Suppressor macrophage treated with lipopolysaccharide for 4 hours (primary cell): Measurements from ENCODE around the gene PLSCR2.
"Not testable (repeated sequence)": the region's sequence is repeated elsewhere in the genome, so short reads cannot be mapped to it uniquely, and the experiment has no call there.

Source experiments
- DNase-seq: peaks from one replicate; pipeline ENCODE4 v3.0.0-alpha.2; 2020

The PLSCR2 gene

DNA sequence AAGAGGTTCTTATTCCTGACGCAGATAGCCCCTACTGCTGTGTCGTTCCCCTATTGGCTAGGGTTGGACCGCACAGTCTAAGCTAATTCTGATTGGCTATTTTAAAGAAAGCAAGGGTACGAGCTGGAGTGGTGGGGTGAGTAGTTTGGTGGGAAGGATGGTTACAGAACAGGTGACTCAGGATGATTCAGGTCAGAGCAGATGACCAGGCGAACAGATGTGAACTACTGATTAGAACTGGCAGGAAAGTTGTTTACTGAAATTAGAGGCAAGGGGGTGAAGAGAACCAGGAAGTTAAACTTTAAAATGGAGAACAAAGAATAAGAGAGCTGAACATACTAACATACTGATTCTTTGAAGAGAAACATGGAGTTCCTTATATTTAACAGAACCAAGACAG, 56.6 kb downstream of the PLSCR2 start:
- not testable (repeated sequence) for DNase-seq

- no peak for DNase-seq
Measured at GRCh38 chr3:146407956-146408355, 61.4 kb downstream of the PLSCR2 start.

GRCh38 chr3:146404436-146404835, 64.9 kb downstream of the PLSCR2 start:
- DNase-seq = no peak

DNA sequence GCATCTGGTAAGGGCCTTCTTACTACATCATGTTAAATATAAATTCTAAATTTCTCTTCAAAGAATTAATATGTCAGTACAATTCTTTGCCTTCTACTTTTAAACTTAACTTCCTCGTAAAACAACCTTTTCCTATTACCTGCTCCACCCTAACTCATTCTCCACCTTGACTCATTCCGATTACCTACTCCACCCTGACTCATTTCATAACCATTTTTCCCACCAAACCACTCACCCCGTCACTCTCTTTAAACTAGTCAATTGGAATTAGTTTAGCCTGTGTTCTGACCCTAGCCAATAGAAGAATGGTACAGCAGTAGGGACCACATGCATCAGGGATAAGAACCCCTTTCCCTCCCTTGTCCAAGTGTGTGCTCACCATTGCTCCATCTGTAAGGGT, 65.6 kb downstream of the PLSCR2 start:
- no peak for DNase-seq

GRCh38 chr3:146396792-146397191, 72.6 kb downstream of the PLSCR2 start:
- no peak for DNase-seq

DNA sequence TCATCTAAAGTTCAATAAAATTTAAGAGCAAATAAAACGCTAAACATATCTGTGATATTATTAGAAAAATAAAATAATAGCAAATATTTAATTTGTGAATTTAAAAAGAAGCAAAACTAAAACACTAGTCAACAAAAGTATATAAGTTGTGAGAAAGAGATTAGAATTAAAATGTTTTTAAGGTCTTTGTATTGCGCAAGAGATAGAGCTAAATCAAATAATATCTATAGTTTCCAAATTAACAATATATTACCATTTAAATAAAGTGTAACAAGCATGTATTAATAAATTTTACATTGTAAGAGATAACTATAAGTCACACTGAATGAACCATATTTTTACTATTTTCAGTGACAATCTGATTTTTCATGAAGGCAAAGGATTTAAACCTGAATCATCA, 74.2 kb downstream of the PLSCR2 start:
- no peak for DNase-seq

DNA sequence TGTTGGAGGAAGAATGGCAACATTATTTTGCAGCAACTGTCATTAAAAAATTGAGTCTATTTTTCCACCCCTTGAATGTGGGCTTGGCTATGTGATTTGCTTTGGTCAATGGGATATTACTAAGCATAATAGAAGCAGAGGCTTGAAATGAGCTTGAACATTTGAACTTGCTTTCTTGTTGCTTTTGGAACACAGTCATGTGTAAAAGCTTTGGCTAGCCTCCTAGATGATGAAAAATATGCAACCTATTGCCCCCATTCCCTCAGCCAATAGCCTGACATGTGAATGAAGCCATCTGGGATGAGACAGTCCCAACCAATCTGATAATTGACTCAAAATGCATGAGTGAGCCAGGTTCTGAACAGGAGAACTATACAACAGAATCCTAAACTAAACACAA, 78.4 kb downstream of the PLSCR2 start:
- DNase-seq = no peak

- DNase-seq = no peak
Measured at GRCh38 chr3:146390006-146390772, 79.2 kb downstream of the PLSCR2 start.

GRCh38 chr3:146387566-146387965, 81.8 kb downstream of the PLSCR2 start:
- DNase-seq = no peak

GRCh38 chr3:146386936-146387335, 82.4 kb downstream of the PLSCR2 start:
- no peak for DNase-seq

DNA sequence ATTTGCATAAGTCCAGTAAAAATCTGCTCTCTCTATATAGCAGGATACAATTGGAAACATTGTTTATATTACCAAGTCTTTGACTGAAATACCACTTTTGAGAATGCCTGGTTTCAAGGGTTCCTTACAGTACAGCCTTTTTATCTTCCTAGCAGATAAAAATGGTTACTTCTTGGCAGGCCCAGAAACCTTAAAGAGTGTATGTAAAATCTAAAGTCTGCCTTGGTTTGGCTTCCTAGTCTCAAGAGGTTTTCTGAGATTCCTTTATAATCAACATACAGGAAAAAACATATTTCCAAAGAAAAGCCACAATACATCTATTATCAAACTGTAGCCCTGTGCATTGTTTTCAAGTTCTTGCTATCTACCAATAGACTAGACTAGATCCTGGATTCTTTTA, 84.6 kb downstream of the PLSCR2 start:
- DNase-seq = no peak
